Mesenchymal stem cell (in vitro differentiated cells and primary cell): ENCODE data around the gene LITAF.
"Not testable (repeated sequence)": the region's sequence is repeated elsewhere in the genome, so short reads cannot be mapped to it uniquely, and the experiment has no call there.

ENCODE experiments used
- DNase-seq: peaks from one replicate; pipeline ENCODE4 v3.0.0-alpha.2; 2013
- H2AFZ ChIP-seq: one replicate; pipeline ENCODE4 v1.6.1; 2013; ENCODE audit warnings: low read depth, mild to moderate bottlenecking, control low read depth, inconsistent platforms, low read length, moderate library complexity
- H2AK5ac ChIP-seq: 2 replicates; pipeline ENCODE4 v1.6.1; 2013; ENCODE audit warnings: low read length, moderate library complexity, mild to moderate bottlenecking, inconsistent platforms; ENCODE audit not compliant: severe bottlenecking
- H2BK120ac ChIP-seq: one replicate; pipeline ENCODE4 v1.6.1; 2013; ENCODE audit warnings: low read depth, mild to moderate bottlenecking, inconsistent platforms, low read length, moderate library complexity
- H2BK12ac ChIP-seq, 2 experiments: one replicate each; pipeline ENCODE4 v1.6.1; 2013; ENCODE audit warnings: inconsistent platforms in 2 of 2, low read length in 2 of 2, mild to moderate bottlenecking in 2 of 2, moderate library complexity in 2 of 2, control low read depth in 1 of 2
- H2BK15ac ChIP-seq: one replicate; pipeline ENCODE4 v1.6.1; 2013; ENCODE audit warnings: mild to moderate bottlenecking, low read depth, inconsistent platforms; ENCODE audit not compliant: poor library complexity, severe bottlenecking
- H2BK5ac ChIP-seq: 2 replicates; pipeline ENCODE4 v1.6.1; 2013; ENCODE audit warnings: low read depth, mild to moderate bottlenecking, low read length, control low read depth, inconsistent platforms; ENCODE audit not compliant: poor library complexity, severe bottlenecking
- H3K14ac ChIP-seq, 2 experiments: one replicate each; pipeline ENCODE4 v1.6.1; 2013; ENCODE audit warnings: inconsistent platforms in 2 of 2, low read length in 2 of 2, control low read depth in 1 of 2, mild to moderate bottlenecking in 1 of 2, moderate library complexity in 1 of 2
- H3K18ac ChIP-seq, 2 experiments: one replicate each; pipeline ENCODE4 v1.6.1; 2013; ENCODE audit warnings: inconsistent platforms in 2 of 2, low read length in 2 of 2, control low read depth in 1 of 2, low read depth in 1 of 2, mild to moderate bottlenecking in 1 of 2
- H3K23ac ChIP-seq, 2 experiments: one replicate each; pipeline ENCODE4 v1.6.1; 2013; ENCODE audit warnings: inconsistent platforms in 2 of 2, low read length in 2 of 2, mild to moderate bottlenecking in 2 of 2, moderate library complexity in 2 of 2, control low read depth in 1 of 2
- H3K27ac ChIP-seq: 2 replicates; pipeline ENCODE4 v1.5.1; 2013; ENCODE audit warnings: mild to moderate bottlenecking, moderate library complexity, low read length, control low read depth, inconsistent platforms; ENCODE audit not compliant: poor library complexity, severe bottlenecking
- H3K27me3 ChIP-seq, 2 experiments: 2 replicates each; pipeline versions ENCODE4 v1.6.1 to v1.7.0; 2013; ENCODE audit warnings: low read length in 2 of 2, mild to moderate bottlenecking in 2 of 2, moderate library complexity in 2 of 2, control low read depth in 1 of 2, inconsistent platforms in 1 of 2; ENCODE audit not compliant: control insufficient read depth in 1 of 2, insufficient read depth in 1 of 2
- H3K36me3 ChIP-seq, 2 experiments: 2 replicates each; pipeline versions ENCODE4 v1.6.1 to v1.7.0; 2013; ENCODE audit warnings: low read length in 2 of 2, control low read depth in 1 of 2, inconsistent platforms in 1 of 2, low read depth in 1 of 2, mild to moderate bottlenecking in 1 of 2; ENCODE audit not compliant: insufficient read depth in 2 of 2, control insufficient read depth in 1 of 2
- H3K4ac ChIP-seq, 2 experiments: one replicate each; pipeline ENCODE4 v1.6.1; 2013; ENCODE audit warnings: inconsistent platforms in 2 of 2, low read length in 2 of 2, mild to moderate bottlenecking in 2 of 2, moderate library complexity in 2 of 2, control low read depth in 1 of 2, low read depth in 1 of 2
- H3K4me1 ChIP-seq: 2 replicates; pipeline ENCODE4 v1.6.1; 2013; ENCODE audit warnings: low read depth, low read length, control low read depth; ENCODE audit not compliant: control insufficient read depth, insufficient read depth
- H3K4me2 ChIP-seq: 2 replicates; pipeline ENCODE4 v1.6.1; 2013; ENCODE audit warnings: low read length, mild to moderate bottlenecking, inconsistent platforms; ENCODE audit not compliant: poor library complexity, severe bottlenecking
- H3K4me3 ChIP-seq, 2 experiments: 2 replicates each; pipeline versions ENCODE4 v1.5.1 to v1.7.0; 2013; ENCODE audit warnings: low read length in 2 of 2, mild to moderate bottlenecking in 2 of 2, control low read depth in 1 of 2, low read depth in 1 of 2; ENCODE audit not compliant: insufficient read depth in 1 of 2
- H3K79me1 ChIP-seq: replicated peaks from 2 replicates; pipeline ENCODE4 v1.6.1; 2013; ENCODE audit warnings: mild to moderate bottlenecking, control low read depth, low read length, inconsistent platforms; ENCODE audit not compliant: poor library complexity, severe bottlenecking
- H3K9ac ChIP-seq: 2 replicates; pipeline ENCODE4 v1.7.0; 2013; ENCODE audit warnings: mild to moderate bottlenecking, low read length, moderate library complexity
- H3K9me3 ChIP-seq: 2 replicates; pipeline ENCODE4 v1.7.0; 2013; ENCODE audit warnings: mild to moderate bottlenecking, low read length; ENCODE audit not compliant: control insufficient read depth
- H4K8ac ChIP-seq: one replicate; pipeline ENCODE4 v1.6.1; 2013; ENCODE audit warnings: inconsistent platforms, mild to moderate bottlenecking, low read length, moderate library complexity
- H4K91ac ChIP-seq: one replicate; pipeline ENCODE4 v1.6.1; 2013; ENCODE audit warnings: mild to moderate bottlenecking, low read length, inconsistent platforms
- WGBS: methylation state at CpG from one replicate; pipeline ENCODE4 v1.1.7; 2013; ENCODE audit warnings: mixed read lengths; 5-methylcytosine and 5-hydroxymethylcytosine counted together

LITAF gene

DNA sequence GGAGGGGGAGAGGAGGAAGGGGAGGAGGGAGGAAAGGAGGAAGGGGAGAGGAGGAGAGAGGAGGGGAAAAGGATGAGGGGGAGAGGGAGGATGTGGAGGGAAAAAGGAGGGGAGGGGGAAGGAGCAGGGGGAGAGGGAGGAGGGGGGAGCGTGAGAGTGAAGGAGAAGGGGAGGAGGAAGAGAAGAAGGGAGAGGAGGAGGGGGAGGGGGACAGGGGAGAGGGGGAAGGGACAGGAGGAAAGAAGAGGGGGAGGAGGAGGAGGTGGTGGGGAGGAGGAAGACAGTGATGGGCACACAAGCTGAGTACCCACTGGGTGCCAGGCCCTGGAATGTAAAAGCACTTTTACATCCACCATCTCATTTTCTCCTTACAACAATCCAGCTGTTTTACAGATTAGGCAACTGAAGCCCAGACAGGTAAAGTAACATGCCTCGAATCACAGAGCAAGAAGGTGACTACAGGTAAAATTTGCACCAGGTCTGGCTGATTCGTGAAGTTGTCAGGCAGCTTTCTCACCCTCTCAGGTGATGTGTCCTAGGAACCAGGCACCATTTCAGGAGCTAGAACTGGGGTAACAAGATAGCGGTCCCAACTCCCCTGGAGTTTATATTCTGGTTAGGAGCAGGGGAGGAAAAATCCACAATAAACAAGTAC lies 10.0 kb upstream of the LITAF start:
- Histone ChIP-seq H2BK15ac (no peak overlapping the region), H3K4me1 (peaks cover 23% of the 10 kb centered on the region), H2BK5ac (no peak overlapping the region), H4K91ac (no peak overlapping the region), H3K36me3 (no peaks in the 10 kb centered on the region), H2AFZ (no peak overlapping the region), H3K27ac (no peak overlapping the region), H2BK12ac (no peak overlapping the region), H4K8ac (no peak overlapping the region), H3K4ac (peak overlapping the region; percentile 24 to 35), H2AK5ac (no peak overlapping the region), H3K79me1 (no peaks in the 10 kb centered on the region), H3K14ac (no peak overlapping the region), H3K23ac (no peak overlapping the region), H3K4me3 (no peak overlapping the region), H3K18ac (peak overlapping the region in 1 of 2 experiments; percentile 4), H3K9me3 (no peaks in the 10 kb centered on the region), H3K4me2 (no peak overlapping the region), H3K27me3 (no peaks in the 10 kb centered on the region), H2BK120ac (no peak overlapping the region), H3K9ac (no peak overlapping the region)
- WGBS, result 75% methylated on average over 3 of the region's 4 CpGs
- DNase-seq, result no peak

DNA sequence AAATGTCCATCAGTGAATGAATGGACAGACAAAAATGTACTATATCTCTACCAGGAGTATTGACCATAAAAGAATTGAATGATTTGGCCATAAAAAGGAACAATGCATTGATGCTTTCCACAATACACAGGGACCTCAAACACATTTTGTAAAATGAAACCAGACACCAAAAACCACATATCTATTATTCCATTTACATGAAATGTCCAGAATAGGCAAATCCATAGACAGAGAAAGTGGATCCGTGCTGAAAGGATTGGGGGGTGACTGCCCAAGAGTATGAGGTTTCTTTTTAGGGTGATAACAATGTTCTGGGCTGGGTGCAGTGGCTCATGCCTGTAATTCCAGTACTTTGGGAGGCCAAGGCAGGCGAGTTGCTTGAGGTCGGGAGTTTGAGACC lies 6.9 kb upstream of the LITAF start:
- no peak overlapping the region for H2AK5ac ChIP-seq
- H3K9ac ChIP-seq, result no peak overlapping the region
- H2BK120ac ChIP-seq, result no peak overlapping the region
- H3K4me1 ChIP-seq, result peaks cover 18% of the 10 kb centered on the region
- no peak overlapping the region for H2AFZ ChIP-seq
- DNase-seq, result no peak
- H3K27me3 ChIP-seq, result no peaks in the 10 kb centered on the region
- H2BK15ac ChIP-seq, result no peak overlapping the region
- no peaks in the 10 kb centered on the region for H3K79me1 ChIP-seq
- no peaks in the 10 kb centered on the region for H3K36me3 ChIP-seq
- H3K27ac ChIP-seq, result no peak overlapping the region
- H4K91ac ChIP-seq, result no peak overlapping the region
- 94% methylated on average over 1 of the region's 3 CpGs for WGBS
- no peak overlapping the region for H3K4me2 ChIP-seq
- no peak overlapping the region for H2BK12ac ChIP-seq
- H3K14ac ChIP-seq, result no peak overlapping the region
- no peak overlapping the region for H3K4ac ChIP-seq
- no peak overlapping the region for H4K8ac ChIP-seq
- no peak overlapping the region for H3K23ac ChIP-seq
- no peak overlapping the region for H2BK5ac ChIP-seq
- no peaks in the 10 kb centered on the region for H3K9me3 ChIP-seq
- H3K4me3 ChIP-seq, result no peak overlapping the region
- H3K18ac ChIP-seq, result no peak overlapping the region

DNA sequence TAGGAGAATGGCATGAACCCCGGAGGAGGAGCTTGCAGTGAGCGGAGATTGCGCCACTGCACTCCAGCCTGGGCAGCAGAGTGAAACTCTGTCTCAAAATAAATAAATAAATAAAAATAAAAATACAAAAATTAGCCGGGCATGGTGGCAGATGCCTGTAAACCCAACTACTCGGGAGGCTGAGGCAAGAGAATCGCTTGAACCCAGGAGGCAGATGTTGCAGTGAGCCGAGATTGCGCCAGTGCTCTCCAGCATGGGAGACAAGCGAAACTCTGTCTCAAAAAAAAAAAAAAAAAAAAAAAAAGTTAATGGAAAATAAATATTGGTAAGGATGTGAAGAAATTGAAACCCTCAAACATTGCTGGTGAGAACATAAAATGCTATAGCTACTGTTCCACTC lies 6.4 kb upstream of the LITAF start:
- H2AFZ ChIP-seq, H2AK5ac ChIP-seq, H4K8ac ChIP-seq, H3K23ac ChIP-seq, H3K4ac ChIP-seq, H3K9ac ChIP-seq, H3K18ac ChIP-seq, H3K36me3 ChIP-seq, H2BK120ac ChIP-seq, H4K91ac ChIP-seq, H3K9me3 ChIP-seq, H3K27me3 ChIP-seq, H3K14ac ChIP-seq, H2BK12ac ChIP-seq, H3K4me2 ChIP-seq, H3K4me3 ChIP-seq, H3K27ac ChIP-seq, H2BK15ac ChIP-seq, H3K79me1 ChIP-seq, H2BK5ac ChIP-seq, DNase-seq: not testable (repeated sequence)
- peaks cover 15% of the 10 kb centered on the region for H3K4me1 ChIP-seq
- 98% methylated on average over 4 of the region's 9 CpGs for WGBS

DNA sequence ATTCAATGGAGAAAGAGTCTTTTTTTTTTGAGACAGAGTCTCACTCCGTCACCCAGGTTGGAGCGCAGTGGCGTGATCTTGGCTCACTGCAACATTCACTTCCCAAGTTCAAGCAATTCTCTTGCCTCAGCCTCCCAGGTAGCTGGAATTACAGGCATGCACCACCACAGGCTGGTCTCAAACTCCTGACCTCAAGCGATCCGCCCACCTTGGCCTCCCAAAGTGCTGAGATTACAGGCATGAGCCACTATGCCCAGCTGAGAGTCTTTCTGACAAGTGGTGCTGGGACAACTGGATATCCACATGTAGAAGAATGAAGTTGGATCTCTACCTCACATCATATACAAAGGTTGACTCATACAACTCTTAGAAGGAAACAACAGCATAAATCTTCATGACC lies 4.9 kb upstream of the LITAF start:
- not testable (repeated sequence) for H3K23ac ChIP-seq, H2BK12ac ChIP-seq, DNase-seq, H3K9me3 ChIP-seq, H3K4ac ChIP-seq, H2BK120ac ChIP-seq, H4K8ac ChIP-seq, H3K9ac ChIP-seq, H3K4me2 ChIP-seq, H2BK15ac ChIP-seq, H2AFZ ChIP-seq, H2AK5ac ChIP-seq, H4K91ac ChIP-seq, H3K14ac ChIP-seq, H3K36me3 ChIP-seq, H3K79me1 ChIP-seq, H3K27ac ChIP-seq, H2BK5ac ChIP-seq, H3K4me3 ChIP-seq, H3K27me3 ChIP-seq, H3K18ac ChIP-seq
- peaks cover 11% of the 10 kb centered on the region for H3K4me1 ChIP-seq
- 90% methylated on average over 5 of the region's 5 CpGs for WGBS
